ENCODE results near the gene AEBP1. TPM values are rescaled to one million over a fixed set of nuclear protein-coding genes. Genes with fewer than 3 reads are reported as not detected.

AEBP1 gene
- total and polyA plus RNA-seq, 7 donors = 2.8 to 22.0 (median 7.8) TPM

- Histone ChIP-seq H3K27ac (no peak overlapping the region), H3K36me3 (ENCODE audit: insufficient read depth in 1 of 2, low read depth in 1 of 2) (no peaks in the 10 kb centered on the region), H3K4me1 (peaks cover 8% of the 10 kb centered on the region), H3K9me3 (no peaks in the 10 kb centered on the region), H3K27me3 (ENCODE audit: insufficient read depth in 3 of 3, low read length in 2 of 3) (no peaks in the 10 kb centered on the region), H3K4me3 (no peak overlapping the region)
- TF ChIP-seq CTCF (IDR thresholded peaks at IDR 0.05) = no peak
- intact Hi-C loops (cut with DNase I) = no loop called here
- DNase-seq = no peak
- ATAC-seq = no peak
- 68 to 72% (median 70%) methylated on average over 4 of the region's 4 CpGs for WGBS, 3 donors
Measured at GRCh38 chr7:44162179-44162578, 58.0 kb downstream of the AEBP1 start.

- TF ChIP-seq CTCF (IDR thresholded peaks at IDR 0.05) = no peak
- intact Hi-C loops (cut with DNase I) = no loop called here
- Histone ChIP-seq H3K27me3 (ENCODE audit: insufficient read depth in 3 of 3, low read length in 2 of 3) (no peaks in the 10 kb centered on the region), H3K9me3 (no peaks in the 10 kb centered on the region), H3K4me1 (peaks cover 8% of the 10 kb centered on the region), H3K27ac (no peak overlapping the region), H3K4me3 (no peak overlapping the region), H3K36me3 (ENCODE audit: insufficient read depth in 1 of 2, low read depth in 1 of 2) (no peaks in the 10 kb centered on the region)
- ATAC-seq (no peak), DNase-seq (no peak)
- WGBS, 3 donors = 73 to 84% (median 83%) methylated on average over 1 of the region's 1 CpG
Measured at GRCh38 chr7:44162785-44163395, 58.7 kb downstream of the AEBP1 start.

- 38 to 71% (median 53%) methylated on average over 1 of the region's 1 CpG for WGBS, 3 donors
- DNase-seq = no peak
- no peak for ATAC-seq
- intact Hi-C loops (cut with DNase I) = no loop called here
- no peak overlapping the region for H3K4me3 ChIP-seq
- H3K27me3 ChIP-seq (ENCODE audit: insufficient read depth in 3 of 3, low read length in 2 of 3) = no peaks in the 10 kb centered on the region
- no peaks in the 10 kb centered on the region for H3K9me3 ChIP-seq
- H3K4me1 ChIP-seq = peaks cover 8% of the 10 kb centered on the region
- no peak overlapping the region for H3K27ac ChIP-seq
- TF ChIP-seq CTCF (IDR thresholded peaks at IDR 0.05) = no peak
- H3K36me3 ChIP-seq (ENCODE audit: insufficient read depth in 1 of 2, low read depth in 1 of 2) = no peaks in the 10 kb centered on the region
Measured at GRCh38 chr7:44163591-44163990, 59.4 kb downstream of the AEBP1 start.

Other genes with a start within 250 kb of the AEBP1 start
- 100 to 1,000 TPM; 173 to 200 (median 189) TPM for gene MRPS24, start 234.8 kb upstream of the AEBP1 start, total RNA-seq
- 100 to 1,000 TPM; 262 to 430 (median 322) TPM for gene MRPS24, start 234.8 kb upstream of the AEBP1 start, polyA plus RNA-seq
- 10 to 100 TPM; 41.3 to 54.4 (median 44.8) TPM for gene URGCP, start 197.7 kb upstream of the AEBP1 start, total RNA-seq
- 10 to 100 TPM; 19.2 to 31.8 (median 22.4) TPM for gene URGCP, start 197.7 kb upstream of the AEBP1 start, polyA plus RNA-seq
- gene UBE2D4, start 177.9 kb upstream of the AEBP1 start, total RNA-seq = 10 to 100 TPM; 54.2 to 78.8 (median 69.1) TPM
- 100 to 1,000 TPM in 1 of 3 donors, 10 to 100 TPM in 2; 50.2 to 118 (median 61.1) TPM for gene UBE2D4, start 177.9 kb upstream of the AEBP1 start, polyA plus RNA-seq
- not detected for gene SPDYE1, start 106.4 kb upstream of the AEBP1 start, total RNA-seq
- gene SPDYE1, start 106.4 kb upstream of the AEBP1 start, polyA plus RNA-seq = not detected
- 10 to 100 TPM; 33.4 to 45.1 (median 38.7) TPM for gene DBNL, start 59.6 kb upstream of the AEBP1 start, total RNA-seq
- 10 to 100 TPM; 35.5 to 66.7 (median 53.0) TPM for gene DBNL, start 59.6 kb upstream of the AEBP1 start, polyA plus RNA-seq
- 100 to 1,000 TPM; 214 to 449 (median 298) TPM for gene PGAM2, start 38.8 kb upstream of the AEBP1 start, total RNA-seq
- gene PGAM2, start 38.8 kb upstream of the AEBP1 start, polyA plus RNA-seq = 1,000 to 10,000 TPM in 1 of 3 donors, 100 to 1,000 TPM in 2; 285 to 1,581 (median 569) TPM
- gene POLM, start 21.8 kb upstream of the AEBP1 start, total RNA-seq = 10 to 100 TPM in 3 of 4 donors, 1 to 10 TPM in 1; 7.7 to 13.1 (median 10.4) TPM
- gene POLM, start 21.8 kb upstream of the AEBP1 start, polyA plus RNA-seq = 1 to 10 TPM; 7.1 to 9.6 (median 7.1) TPM
- 100 to 1,000 TPM in 3 of 4 donors, 10 to 100 TPM in 1; 79.2 to 127 (median 119) TPM for gene POLD2, start 19.2 kb downstream of the AEBP1 start, total RNA-seq
- gene POLD2, start 19.2 kb downstream of the AEBP1 start, polyA plus RNA-seq = 10 to 100 TPM; 57.3 to 87.1 (median 81.3) TPM
- 1 to 10 TPM in 2 of 4 donors, not detected in 2; 1.7 TPM for gene MYL7, start 37.0 kb downstream of the AEBP1 start, total RNA-seq
- under 1 TPM in 2 of 3 donors, not detected in 1; 0.15 to 0.23 TPM for gene MYL7, start 37.0 kb downstream of the AEBP1 start, polyA plus RNA-seq
- gene GCK, start 85.1 kb downstream of the AEBP1 start, total RNA-seq = not detected
- gene GCK, start 85.1 kb downstream of the AEBP1 start, polyA plus RNA-seq = under 1 TPM; 0.07 to 0.11 (median 0.08) TPM
- gene YKT6, start 96.6 kb downstream of the AEBP1 start, total RNA-seq = 10 to 100 TPM; 49.7 to 69.4 (median 63.7) TPM
- gene YKT6, start 96.6 kb downstream of the AEBP1 start, polyA plus RNA-seq = 100 to 1,000 TPM in 2 of 3 donors, 10 to 100 TPM in 1; 47.7 to 153 (median 148) TPM
- gene CAMK2B, start 221.2 kb downstream of the AEBP1 start, total RNA-seq = 10 to 100 TPM; 50.0 to 81.4 (median 67.2) TPM
- 10 to 100 TPM; 14.5 to 24.3 (median 19.9) TPM for gene CAMK2B, start 221.2 kb downstream of the AEBP1 start, polyA plus RNA-seq